Smooth muscle cell (in vitro differentiated cells): ENCODE data around the gene SOX5. TPM values are rescaled to one million over a fixed set of nuclear protein-coding genes. Genes with fewer than 3 reads are reported as not detected.
A peak's percentile ranks its signal among the peaks of the same experiment; 100 is the strongest.

ENCODE experiments used
- DNase-seq: peaks from one replicate; lab custom pipeline; 2025; ENCODE audit not compliant: unreplicated experiment; lab: John Stamatoyannopoulos, UW
- H2AFZ ChIP-seq: fragments of 200-600 bp; sonication (generic); 2 replicates; pipeline ENCODE4 v1.6.0; 2016; ENCODE audit warnings: antibody characterized with exemption, low read depth, mild to moderate bottlenecking
- H3F3A ChIP-seq: fragments of 200-600 bp; sonication (generic); 2 replicates; pipeline ENCODE4 v1.6.0; 2017; ENCODE audit warnings: antibody characterized with exemption, low read depth
- H3K27ac ChIP-seq: fragments of 200-600 bp; sonication (generic); 2 replicates; pipeline ENCODE4 v1.5.1; 2016; ENCODE audit warnings: low read depth, mild to moderate bottlenecking
- H3K27me3 ChIP-seq: fragments of 200-600 bp; sonication (generic); 2 replicates; pipeline ENCODE4 v1.6.1; 2016; ENCODE audit warnings: low read depth, mild to moderate bottlenecking
- H3K36me3 ChIP-seq: fragments of 200-600 bp; sonication (generic); 2 replicates; pipeline ENCODE4 v1.5.1; 2016; ENCODE audit warnings: low read depth
- H3K4me1 ChIP-seq: fragments of 200-600 bp; sonication (generic); 2 replicates; pipeline ENCODE4 v1.5.1; 2016; ENCODE audit warnings: low read depth
- H3K4me2 ChIP-seq: fragments of 200-600 bp; sonication (generic); 2 replicates; pipeline ENCODE4 v1.6.0; 2016; ENCODE audit warnings: mild to moderate bottlenecking
- H3K4me3 ChIP-seq: fragments of 200-600 bp; sonication (generic); 2 replicates; pipeline ENCODE4 v1.5.1; 2016; ENCODE audit warnings: mild to moderate bottlenecking
- H3K79me2 ChIP-seq: fragments of 200-600 bp; sonication (generic); 2 replicates; pipeline ENCODE4 v1.6.0; 2016; ENCODE audit warnings: low read depth, mild to moderate bottlenecking
- H3K9ac ChIP-seq: fragments of 200-600 bp; sonication (generic); 2 replicates; pipeline ENCODE4 v1.6.0; 2016; ENCODE audit warnings: low read depth
- H3K9me3 ChIP-seq: fragments of 200-600 bp; sonication (generic); replicated peaks from 2 replicates; pipeline ENCODE4 v1.5.1; 2016; ENCODE audit warnings: low read depth
- H4K20me1 ChIP-seq: fragments of 200-600 bp; sonication (generic); 2 replicates; pipeline ENCODE4 v1.6.0; 2016; ENCODE audit warnings: low read depth
- WGBS: methylation state at CpG from one replicate; pipeline ENCODE4 v1.1.7; 2016; ENCODE audit warnings: low lambda C conversion rate; 5-methylcytosine and 5-hydroxymethylcytosine counted together
- polyA plus RNA-seq: library from polyadenylated mRNA; unstranded; fragments of >200 nt; fragmentation: Nextera tagmentation; extraction: Ambion mirVana; gene quantifications from 2 replicates; pipeline ENCODE4 v1.2.1, GENCODE V29; 2016
- total RNA-seq: library from RNA; depleted of rRNA; stranded (reverse); fragments of >200 nt; gene quantifications from 2 replicates; pipeline ENCODE4 v1.2.3, GENCODE V29; 2014
- TF ChIP-seq, protein P1 (sequence below): fragments of 200-600 bp; sonication (generic); IDR thresholded peaks from 2 replicates; pipeline ENCODE4 v1.5.1; 2017; ENCODE audit warnings: borderline replicate concordance, mild to moderate bottlenecking, antibody characterized with exemption; ENCODE audit not compliant: insufficient read depth, poor library complexity, severe bottlenecking

The SOX5 gene
- total and polyA plus RNA-seq, 2 experiments from 2014 or later, result 22.3 to 47.8 TPM

DNA sequence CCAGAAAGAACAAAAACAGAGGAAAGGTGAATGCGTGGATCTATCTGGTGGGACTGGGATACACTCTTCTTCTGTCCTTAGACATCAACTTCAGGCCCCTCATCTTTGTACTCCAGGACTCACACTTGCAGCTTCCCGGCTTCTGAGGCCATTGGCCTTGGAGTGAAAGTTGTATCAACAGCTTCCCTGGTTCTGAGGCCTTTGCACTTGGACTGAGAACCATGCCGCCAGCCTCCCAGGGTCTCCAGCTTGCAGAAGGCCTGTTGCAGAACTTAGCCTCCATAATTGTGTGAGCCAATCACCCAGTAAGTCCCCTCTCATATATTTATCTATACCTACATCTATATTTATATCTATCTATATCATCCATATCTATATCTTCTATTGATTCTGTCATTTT is 218.4 kb downstream of the SOX5 start:
- no peak overlapping the region for H3K4me2 ChIP-seq
- no peaks in the 10 kb centered on the region for H3K9me3 ChIP-seq
- H3K9ac ChIP-seq, result no peak overlapping the region
- H4K20me1 ChIP-seq, result no peaks in the 10 kb centered on the region
- no peak overlapping the region for H3K4me3 ChIP-seq
- peaks cover 5% of the 10 kb centered on the region for H3K36me3 ChIP-seq
- H3K79me2 ChIP-seq, result no peaks in the 10 kb centered on the region
- 97% methylated on average over 3 of the region's 3 CpGs for WGBS
- no peak overlapping the region for H3K27ac ChIP-seq
- DNase-seq, result no peak
- TF ChIP-seq, protein P1, sequence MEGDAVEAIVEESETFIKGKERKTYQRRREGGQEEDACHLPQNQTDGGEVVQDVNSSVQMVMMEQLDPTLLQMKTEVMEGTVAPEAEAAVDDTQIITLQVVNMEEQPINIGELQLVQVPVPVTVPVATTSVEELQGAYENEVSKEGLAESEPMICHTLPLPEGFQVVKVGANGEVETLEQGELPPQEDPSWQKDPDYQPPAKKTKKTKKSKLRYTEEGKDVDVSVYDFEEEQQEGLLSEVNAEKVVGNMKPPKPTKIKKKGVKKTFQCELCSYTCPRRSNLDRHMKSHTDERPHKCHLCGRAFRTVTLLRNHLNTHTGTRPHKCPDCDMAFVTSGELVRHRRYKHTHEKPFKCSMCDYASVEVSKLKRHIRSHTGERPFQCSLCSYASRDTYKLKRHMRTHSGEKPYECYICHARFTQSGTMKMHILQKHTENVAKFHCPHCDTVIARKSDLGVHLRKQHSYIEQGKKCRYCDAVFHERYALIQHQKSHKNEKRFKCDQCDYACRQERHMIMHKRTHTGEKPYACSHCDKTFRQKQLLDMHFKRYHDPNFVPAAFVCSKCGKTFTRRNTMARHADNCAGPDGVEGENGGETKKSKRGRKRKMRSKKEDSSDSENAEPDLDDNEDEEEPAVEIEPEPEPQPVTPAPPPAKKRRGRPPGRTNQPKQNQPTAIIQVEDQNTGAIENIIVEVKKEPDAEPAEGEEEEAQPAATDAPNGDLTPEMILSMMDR, result no peak
- H3F3A ChIP-seq, result no peaks in the 10 kb centered on the region
- H3K4me1 ChIP-seq, result no peaks in the 10 kb centered on the region
- H3K27me3 ChIP-seq, result no peaks in the 10 kb centered on the region
- no peak overlapping the region for H2AFZ ChIP-seq

DNA sequence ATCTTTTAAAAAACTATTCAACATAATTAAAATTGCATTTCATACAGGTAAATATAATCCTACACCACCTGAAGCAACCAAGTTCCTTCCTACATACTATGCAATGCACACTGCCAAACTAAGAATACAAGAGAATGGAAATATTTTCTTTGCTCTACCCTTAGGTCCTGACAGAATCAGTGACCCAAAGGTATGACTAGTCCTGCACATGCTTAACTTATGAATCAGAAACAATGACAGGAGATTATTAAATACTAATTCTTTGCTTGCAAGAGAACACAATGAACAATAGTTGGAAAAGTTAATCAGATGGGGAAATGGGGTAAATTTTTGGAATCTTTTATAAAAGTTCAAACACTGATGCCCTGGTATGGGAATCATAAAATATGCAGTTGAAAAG is 220.1 kb downstream of the SOX5 start:
- Histone ChIP-seq H3K27ac (no peak overlapping the region), H3K9ac (no peak overlapping the region), H3K4me1 (no peaks in the 10 kb centered on the region), H3K4me3 (no peak overlapping the region), H4K20me1 (no peaks in the 10 kb centered on the region), H3K79me2 (no peaks in the 10 kb centered on the region), H2AFZ (no peak overlapping the region), H3K36me3 (peaks cover 5% of the 10 kb centered on the region), H3K27me3 (no peaks in the 10 kb centered on the region), H3K9me3 (no peaks in the 10 kb centered on the region), H3F3A (no peaks in the 10 kb centered on the region), H3K4me2 (no peak overlapping the region)
- TF ChIP-seq, protein P1, result no peak
- no peak for DNase-seq

DNA sequence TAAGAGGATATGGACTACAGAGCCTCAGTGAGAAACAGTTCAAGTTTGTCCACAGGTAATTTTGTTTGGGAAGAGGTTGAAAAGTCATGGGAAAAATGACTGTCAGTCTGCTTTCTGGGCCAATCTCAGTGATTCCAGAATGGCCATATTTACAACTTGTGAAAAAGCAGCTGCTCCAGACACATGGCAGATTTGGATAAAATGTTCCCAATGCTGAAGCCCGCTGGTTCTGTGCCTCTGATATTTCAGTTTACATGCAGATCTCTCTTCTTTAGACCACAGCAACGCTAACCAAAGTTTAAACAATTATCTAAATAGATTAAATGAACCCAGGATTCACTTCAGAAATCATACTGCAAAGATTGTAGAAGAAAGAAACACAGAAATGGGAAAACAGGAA is 222.8 kb downstream of the SOX5 start:
- 37% methylated on average over 2 of the region's 2 CpGs for WGBS

DNA sequence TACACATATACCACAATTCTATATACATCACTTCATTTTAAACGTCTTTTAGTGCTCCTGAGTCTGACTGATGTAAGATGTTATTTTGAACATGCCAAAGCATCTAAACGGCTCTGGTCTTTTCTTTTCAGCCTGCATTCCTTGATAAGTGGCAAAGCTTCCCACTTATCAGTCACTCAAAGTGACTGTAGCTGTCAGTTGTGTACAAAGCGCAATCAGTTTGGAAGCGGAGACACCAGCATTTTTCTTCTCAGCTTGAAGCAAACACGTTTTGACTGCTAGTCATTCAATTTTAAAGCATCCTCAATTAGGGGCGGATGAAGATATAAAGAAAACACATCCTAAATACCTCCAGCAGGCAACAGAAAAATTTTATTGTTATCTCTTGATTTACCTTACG is 226.8 kb downstream of the SOX5 start:
- Histone ChIP-seq H3K27ac (no peak overlapping the region), H3K9ac (no peak overlapping the region), H3K36me3 (no peaks in the 10 kb centered on the region), H3K4me2 (no peak overlapping the region), H3K4me1 (no peaks in the 10 kb centered on the region), H3K79me2 (no peaks in the 10 kb centered on the region), H3K9me3 (no peaks in the 10 kb centered on the region), H2AFZ (no peak overlapping the region), H3K4me3 (no peak overlapping the region), H4K20me1 (no peaks in the 10 kb centered on the region), H3K27me3 (no peaks in the 10 kb centered on the region), H3F3A (no peaks in the 10 kb centered on the region)
- TF ChIP-seq, protein P1, result no peak
- DNase-seq, result no peak
- 54% methylated on average over 7 of the region's 7 CpGs for WGBS

More for the DNA sequence above, 222.8 kb downstream of the SOX5 start:
- Histone ChIP-seq H3K79me2 (no peaks in the 10 kb centered on the region), H3K36me3 (no peaks in the 10 kb centered on the region), H3K4me3 (no peak overlapping the region), H2AFZ (no peak overlapping the region), H3K4me2 (peak overlapping the region; percentile 31), H4K20me1 (no peaks in the 10 kb centered on the region), H3K4me1 (no peaks in the 10 kb centered on the region), H3K27me3 (no peaks in the 10 kb centered on the region), H3K27ac (peak overlapping the region; percentile 28), H3F3A (no peaks in the 10 kb centered on the region), H3K9ac (no peak overlapping the region), H3K9me3 (no peaks in the 10 kb centered on the region)
- TF ChIP-seq, protein P1, result no peak
- DNase-seq, result no peak
